22Rv1 (cell line): Measurements from ENCODE around the gene CAMK2B.

ENCODE experiments used
- H3K27ac ChIP-seq: fragments of 450-650 bp; 2 replicates; pipeline ENCODE4 v1.5.1; 2017
- CTCF ChIP-seq: fragments of 450-650 bp; IDR thresholded peaks from 2 replicates; pipeline ENCODE4 v1.5.1; 2017; ENCODE audit warnings: mild to moderate bottlenecking
- ZFX ChIP-seq: fragments of 450-650 bp; IDR thresholded peaks from 2 replicates; pipeline ENCODE4 v1.6.1; 2017; ENCODE audit warnings: antibody characterized with exemption, borderline replicate concordance

CAMK2B gene

DNA sequence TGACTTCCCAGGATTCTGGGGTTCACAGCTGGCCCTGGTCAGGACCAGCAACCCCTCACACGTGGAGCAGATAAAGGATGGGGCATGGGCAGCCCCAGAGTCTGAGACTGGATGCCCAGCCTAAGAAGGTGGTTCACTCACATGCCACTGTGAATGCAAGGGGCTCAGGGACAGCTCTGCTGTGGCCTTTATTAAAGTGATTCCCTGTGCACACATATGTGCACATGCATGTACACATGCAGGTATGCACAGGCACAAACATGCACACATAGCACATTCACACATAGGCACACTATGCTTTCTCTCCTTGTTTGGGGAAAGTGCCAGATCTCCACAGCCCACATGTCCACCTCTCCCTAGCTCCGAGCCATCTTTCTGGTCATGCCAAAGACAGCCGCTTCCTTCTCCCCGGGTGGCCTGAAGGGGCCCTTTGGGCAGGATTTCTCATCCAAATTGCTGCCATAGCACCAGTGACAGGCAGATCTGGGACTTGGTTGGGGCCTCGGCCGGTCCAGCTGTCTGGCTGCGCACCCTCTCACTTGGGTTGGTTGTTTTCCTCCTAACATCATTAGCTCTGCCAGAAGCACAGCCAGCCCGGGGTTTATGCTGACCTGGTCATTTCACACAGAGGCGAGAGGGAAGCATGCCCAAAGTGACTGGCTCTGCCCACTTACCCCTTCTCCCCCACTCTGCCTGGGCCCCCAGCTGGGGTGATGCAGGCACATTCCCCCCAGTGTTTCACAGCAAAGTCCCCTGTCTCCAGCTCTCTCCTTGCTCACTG lies 137.6 kb downstream of the CAMK2B start:
- no peak for TF ChIP-seq CTCF
- TF ChIP-seq ZFX, result no peak

DNA sequence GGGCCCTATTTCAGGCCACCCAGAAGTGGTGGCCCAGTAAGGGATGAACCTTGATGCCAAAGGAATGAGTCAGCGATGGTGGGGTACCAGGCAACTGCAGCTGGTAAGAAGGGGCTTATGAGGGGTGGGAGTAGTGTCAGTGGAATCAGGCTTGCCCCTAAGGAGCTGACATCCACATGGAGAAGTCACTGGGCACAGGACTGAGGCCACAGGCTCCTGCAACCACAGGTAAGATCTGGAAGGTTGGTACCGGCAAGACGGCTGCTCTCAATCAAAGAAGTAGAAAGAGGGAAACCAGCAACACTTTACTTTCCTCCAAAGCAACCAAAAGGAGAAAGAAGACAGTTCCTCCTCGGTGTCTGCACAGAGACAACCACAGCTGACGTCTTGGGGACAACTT lies 138.7 kb downstream of the CAMK2B start:
- TF ChIP-seq ZFX, result no peak
- TF ChIP-seq CTCF, result no peak
- no peak overlapping the region for H3K27ac ChIP-seq

More for the DNA sequence above, 137.6 kb downstream of the CAMK2B start:
- H3K27ac ChIP-seq, result no peak overlapping the region

- no peak for TF ChIP-seq ZFX
- no peak for TF ChIP-seq CTCF
- no peak overlapping the region for H3K27ac ChIP-seq
These were observed 139.7 kb downstream of the CAMK2B start for GRCh38 chr7:44185729-44186128.

DNA sequence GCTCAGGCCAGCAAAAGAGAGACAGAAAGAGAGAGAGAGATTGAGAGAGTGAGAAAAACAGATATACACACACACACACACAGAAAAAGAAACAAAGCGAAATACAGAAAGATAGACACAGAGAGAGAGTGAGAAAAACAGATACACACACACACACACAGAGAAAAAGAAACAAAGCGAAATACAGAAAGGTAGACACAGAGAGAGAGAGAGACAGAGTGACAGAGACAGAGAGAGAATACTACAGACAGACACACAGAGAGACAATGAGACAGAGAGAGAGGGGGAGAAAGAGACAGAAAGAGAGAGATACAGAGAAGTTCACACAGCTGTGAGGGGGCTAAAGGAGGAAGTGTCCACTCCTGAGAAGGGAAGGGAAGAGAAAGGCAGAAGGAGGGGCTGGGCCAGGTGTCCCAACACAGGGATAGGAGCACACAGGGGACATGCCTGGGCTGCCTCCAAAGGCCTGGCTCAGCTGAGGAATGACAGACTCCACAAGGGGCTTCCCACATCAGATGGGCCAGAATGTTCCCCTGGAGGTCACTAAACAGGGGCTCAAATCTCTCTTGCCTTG lies 140.4 kb downstream of the CAMK2B start:
- H3K27ac ChIP-seq, result no peak overlapping the region

DNA sequence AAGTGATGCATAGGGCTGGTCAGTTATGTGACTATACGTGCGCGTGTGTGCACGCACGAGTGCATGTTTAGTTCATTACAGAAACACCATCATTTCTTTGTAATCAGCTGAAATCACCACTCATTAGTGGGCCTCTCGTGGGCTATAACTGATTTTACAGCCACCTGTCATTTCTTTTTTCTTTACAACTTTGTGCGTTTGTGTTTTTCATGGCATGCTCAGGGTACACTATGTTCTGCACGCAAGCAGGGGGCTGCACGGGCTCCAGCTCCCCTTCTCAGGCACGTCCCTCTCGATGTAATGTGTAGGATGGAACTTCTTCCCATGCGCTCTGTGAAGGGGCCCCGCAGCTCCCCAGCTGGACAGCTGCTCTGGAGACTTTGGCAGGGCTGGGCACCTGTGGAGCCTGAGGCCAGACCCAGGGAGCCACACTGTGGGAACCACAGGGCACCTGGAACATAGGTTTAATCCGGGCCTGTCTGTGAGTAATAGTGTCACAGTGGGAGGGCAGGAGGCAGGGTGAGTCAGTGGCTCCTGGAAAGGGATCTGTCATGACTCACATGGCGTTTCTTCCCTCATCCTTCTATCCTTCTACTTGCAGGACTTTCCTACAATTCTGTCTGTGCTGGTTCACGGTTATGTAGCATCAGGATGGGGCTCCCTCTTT lies 141.1 kb downstream of the CAMK2B start:
- no peak for TF ChIP-seq CTCF
- TF ChIP-seq ZFX, result no peak
- H3K27ac ChIP-seq, result no peak overlapping the region

More for the DNA sequence above, 140.4 kb downstream of the CAMK2B start:
- no peak for TF ChIP-seq ZFX
- no peak for TF ChIP-seq CTCF

- no peak overlapping the region for H3K27ac ChIP-seq
- TF ChIP-seq ZFX (no peak), CTCF (no peak)
These were observed 142.0 kb downstream of the CAMK2B start for GRCh38 chr7:44183386-44183785.

GRCh38 chr7:44182827-44183226 lies 142.6 kb downstream of the CAMK2B start:
- no peak for TF ChIP-seq CTCF
- TF ChIP-seq ZFX, result no peak
- H3K27ac ChIP-seq, result no peak overlapping the region
